Measurements from ENCODE around the gene SPATS2.

The SPATS2 gene

GRCh38 chr12:49487605-49488004 lies 120.3 kb downstream of the SPATS2 start:
- H3K4me1 ChIP-seq (ENCODE audit: control insufficient read depth, insufficient read depth, low read length), result peaks cover 4% of the 10 kb centered on the region; the same call in 1 of the 2 replicates
- no peak for TF ChIP-seq HOXC10 (CRISPR knock-in tag; IDR thresholded peaks at IDR 0.05)
- TF ChIP-seq ZNF560 (tag by site-specific recombination; IDR thresholded peaks at IDR 0.05; ENCODE audit: borderline replicate concordance), result no peak
- no peak for TF ChIP-seq ZNF623 (tag by site-specific recombination; IDR thresholded peaks at IDR 0.05)
- TF ChIP-seq PRDM4 (tag by site-specific recombination; IDR thresholded peaks at IDR 0.05), result no peak
- no peak for TF ChIP-seq ZNF175 (tag by site-specific recombination; IDR thresholded peaks at IDR 0.05)
- TF ChIP-seq ZNF184 (tag by site-specific recombination; IDR thresholded peaks at IDR 0.05), result no peak
- TF ChIP-seq MEIS1 (CRISPR knock-in tag; IDR thresholded peaks at IDR 0.05; ENCODE audit: borderline replicate concordance), result no peak
- TF ChIP-seq ZNF518A (tag by site-specific recombination; conservative IDR thresholded peaks at IDR 0.05; ENCODE audit: low read depth), result no peak
- TF ChIP-seq ZNF530 (tag by site-specific recombination; IDR thresholded peaks at IDR 0.05; ENCODE audit: low read depth), result no peak
- TF ChIP-seq ZNF133 (tag by site-specific recombination; IDR thresholded peaks at IDR 0.05), result no peak
- TF ChIP-seq ZNF785 (tag by site-specific recombination; IDR thresholded peaks at IDR 0.05), result no peak
- no peak for TF ChIP-seq ZNF596 (tag by site-specific recombination; IDR thresholded peaks at IDR 0.05)
- TF ChIP-seq ZNF280D (tag by site-specific recombination; IDR thresholded peaks at IDR 0.05), result no peak
- no peak for TF ChIP-seq ZNF146 (tag by site-specific recombination; IDR thresholded peaks at IDR 0.05)
- TF ChIP-seq ZXDB (tag by site-specific recombination; IDR thresholded peaks at IDR 0.05), result no peak
- no peak for TF ChIP-seq ZBTB21 (tag by site-specific recombination; IDR thresholded peaks at IDR 0.05)
- no peaks in the 10 kb centered on the region for H3K9me3 ChIP-seq (ENCODE audit: control insufficient read depth, insufficient read depth, low read depth, low read length)
- no peak overlapping the region for H3K27ac ChIP-seq (ENCODE audit: extremely low read depth, low read depth, low read length)
- POLR2A ChIA-PET, result no interaction called here
- CTCF ChIA-PET, result interaction anchor here (0.7 to 1.2 kb wide), 3 partner anchors 27 to 129 kb away, joined by 3 to 7 read pairs (median 4); no protein-coding TSS in a partner anchor
- H3K36me3 ChIP-seq (ENCODE audit: control insufficient read depth in 2 of 2, insufficient read depth in 1 of 2, low read length in 2 of 2), result peaks cover 0 to 11% of the 10 kb centered on the region in 2 experiments; a peak in 2 of 3 replicates
- no peak overlapping the region for H3K4me3 ChIP-seq (ENCODE audit: low read depth, low read length)
